Tibial nerve (tissue), 3 donors: Measurements from ENCODE around the gene TMC6.

Experiments used
- POLR2A ChIP-seq, 2 donors: fragments of 450-650 bp; IDR thresholded peaks; one replicate each; pipeline ENCODE4 v1.6.1; 2017; ENCODE audit warnings: antibody characterized with exemption in 2 of 2, mild to moderate bottlenecking in 2 of 2, moderate library complexity in 2 of 2
- TF ChIP-seq, protein P1 (sequence below), 5 experiments: fragments of 200-600 bp in 3 of 5; fragments of 450-650 bp in 2 of 5; sonication (generic) in 3 of 5; IDR thresholded peaks; one replicate each; pipeline ENCODE4 v1.5.1; 2016 to 2019; ENCODE audit warnings: antibody characterized with exemption in 5 of 5, mild to moderate bottlenecking in 3 of 5, moderate library complexity in 2 of 5

DNA sequence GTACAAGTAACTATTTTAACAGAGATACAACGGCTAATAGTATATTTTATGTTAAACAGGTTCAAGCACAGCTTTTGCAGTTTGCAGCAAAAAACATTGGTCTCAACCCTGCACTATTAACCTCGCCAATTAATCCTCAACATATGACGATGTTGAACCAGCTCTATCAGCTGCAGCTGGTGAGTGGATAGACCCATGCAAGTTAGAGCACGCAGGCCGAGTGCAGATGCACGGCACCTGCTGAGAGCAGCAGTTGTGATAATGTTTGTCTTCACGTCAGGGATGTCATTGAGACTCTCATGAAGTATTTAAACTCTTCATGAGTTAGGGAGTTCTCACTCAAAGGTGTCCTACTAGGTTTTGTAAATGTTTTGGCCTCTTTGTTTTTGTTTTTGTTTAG, 45.6 kb downstream of the TMC6 start:
- TF ChIP-seq, protein P1, sequence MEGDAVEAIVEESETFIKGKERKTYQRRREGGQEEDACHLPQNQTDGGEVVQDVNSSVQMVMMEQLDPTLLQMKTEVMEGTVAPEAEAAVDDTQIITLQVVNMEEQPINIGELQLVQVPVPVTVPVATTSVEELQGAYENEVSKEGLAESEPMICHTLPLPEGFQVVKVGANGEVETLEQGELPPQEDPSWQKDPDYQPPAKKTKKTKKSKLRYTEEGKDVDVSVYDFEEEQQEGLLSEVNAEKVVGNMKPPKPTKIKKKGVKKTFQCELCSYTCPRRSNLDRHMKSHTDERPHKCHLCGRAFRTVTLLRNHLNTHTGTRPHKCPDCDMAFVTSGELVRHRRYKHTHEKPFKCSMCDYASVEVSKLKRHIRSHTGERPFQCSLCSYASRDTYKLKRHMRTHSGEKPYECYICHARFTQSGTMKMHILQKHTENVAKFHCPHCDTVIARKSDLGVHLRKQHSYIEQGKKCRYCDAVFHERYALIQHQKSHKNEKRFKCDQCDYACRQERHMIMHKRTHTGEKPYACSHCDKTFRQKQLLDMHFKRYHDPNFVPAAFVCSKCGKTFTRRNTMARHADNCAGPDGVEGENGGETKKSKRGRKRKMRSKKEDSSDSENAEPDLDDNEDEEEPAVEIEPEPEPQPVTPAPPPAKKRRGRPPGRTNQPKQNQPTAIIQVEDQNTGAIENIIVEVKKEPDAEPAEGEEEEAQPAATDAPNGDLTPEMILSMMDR (IDR thresholded peaks at IDR 0.05) = no peak
- TF ChIP-seq POLR2A (IDR thresholded peaks at IDR 0.05) = no peak
